ENCODE results near the gene ABCC10.

GRCh38 chr6:43452896-43453295 lies 25.6 kb downstream of the ABCC10 start:
- TF ChIP-seq EZH2 (IDR thresholded peaks at IDR 0.05) (no peak), POLR2AphosphoS5 (IDR thresholded peaks at IDR 0.05; ENCODE audit: borderline replicate concordance, low read depth, low read length) (no peak)

Measured in SK-N-MC (cell line).